VCaP (cell line): ENCODE data around the gene FUT3.
"Not testable (repeated sequence)": the region's sequence is repeated elsewhere in the genome, so short reads cannot be mapped to it uniquely, and the experiment has no call there.

ENCODE experiments used
- H3K27ac ChIP-seq: fragments of 450-650 bp; 2 replicates; pipeline ENCODE4 v1.5.1; 2017
- CTCF ChIP-seq: fragments of 450-650 bp; conservative IDR thresholded peaks from 2 replicates; pipeline ENCODE4 v1.5.1; 2017; ENCODE audit warnings: mild to moderate bottlenecking, moderate library complexity

The FUT3 gene

GRCh38 chr19:5880196-5880595, 28.9 kb upstream of the FUT3 start:
- no peak for TF ChIP-seq CTCF
- H3K27ac ChIP-seq: no peak overlapping the region

DNA sequence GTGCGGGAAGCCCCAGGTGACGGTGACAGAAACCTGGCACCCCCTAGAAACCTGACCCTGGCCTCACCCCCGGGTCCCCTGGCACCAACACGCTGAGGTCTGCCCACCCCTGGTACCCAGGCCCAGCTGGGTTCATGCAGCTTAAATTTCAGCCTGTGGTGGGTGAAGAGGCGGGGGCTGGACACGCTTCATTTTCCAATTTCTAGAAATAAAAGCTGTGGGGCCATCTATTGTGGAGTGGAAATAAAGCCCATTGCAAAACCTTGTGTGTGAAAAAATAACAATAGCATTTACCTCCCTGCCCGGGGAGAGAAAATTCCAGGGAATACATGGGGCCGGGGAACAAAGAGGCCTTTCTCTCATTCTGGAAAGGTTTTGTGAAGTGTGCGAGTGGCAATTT, 26.6 kb upstream of the FUT3 start:
- H3K27ac ChIP-seq: no peak overlapping the region
- no peak for TF ChIP-seq CTCF

DNA sequence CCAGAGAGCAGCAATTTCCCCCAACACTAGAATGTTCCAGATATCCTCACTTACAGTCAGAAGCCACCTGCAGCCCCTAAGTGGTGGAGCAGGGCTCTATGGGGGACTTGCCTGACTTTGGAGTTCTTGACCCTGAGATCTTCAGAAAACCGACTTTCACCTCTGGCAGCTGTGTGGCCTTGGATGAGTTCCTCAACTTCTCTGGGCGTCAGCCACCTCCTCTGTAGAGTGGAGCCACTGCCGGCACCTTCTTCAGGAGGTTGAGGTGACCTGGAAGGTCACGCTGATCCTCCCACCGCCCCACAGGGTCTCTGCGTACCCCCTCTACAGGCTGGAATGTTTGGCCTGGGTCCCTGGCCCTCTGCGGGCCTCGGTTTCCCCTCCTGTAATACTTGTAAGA, 26.2 kb upstream of the FUT3 start:
- TF ChIP-seq CTCF: no peak
- H3K27ac ChIP-seq: no peak overlapping the region

GRCh38 chr19:5874496-5874895, 23.2 kb upstream of the FUT3 start:
- not testable (repeated sequence) for H3K27ac ChIP-seq

DNA sequence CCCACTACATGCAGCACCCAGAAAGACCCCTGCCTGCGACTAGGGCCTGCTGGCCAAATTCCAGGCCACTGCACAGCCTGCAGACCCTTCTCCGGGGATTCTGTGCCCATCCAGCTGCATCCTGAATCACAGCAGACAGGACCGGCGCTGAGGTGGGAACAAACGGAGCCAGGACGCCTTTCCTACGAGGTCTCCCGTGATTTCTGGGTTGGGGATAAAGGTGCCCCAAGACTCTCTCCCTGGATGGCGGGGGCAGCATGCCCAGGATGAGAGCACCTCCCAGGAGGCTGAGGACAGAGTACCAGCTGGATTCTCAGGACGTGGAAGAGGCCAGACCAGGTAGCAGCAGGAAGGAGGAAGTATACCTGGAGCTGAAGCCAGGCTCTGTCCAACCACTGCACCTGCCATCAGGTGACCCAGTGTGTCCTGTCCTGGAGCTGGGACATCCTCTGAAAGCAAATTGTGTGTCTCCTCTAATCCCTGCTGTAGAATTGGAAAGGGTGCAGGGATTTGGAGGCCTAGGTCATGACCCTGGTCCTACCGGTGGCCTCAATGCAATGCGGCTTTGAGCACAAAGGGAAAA, 22.5 kb upstream of the FUT3 start:
- no peak for TF ChIP-seq CTCF
- H3K27ac ChIP-seq: no peak overlapping the region

- no peak overlapping the region for H3K27ac ChIP-seq
- TF ChIP-seq CTCF: no peak
Observed at GRCh38 chr19:5870986-5871394, 19.7 kb upstream of the FUT3 start.

DNA sequence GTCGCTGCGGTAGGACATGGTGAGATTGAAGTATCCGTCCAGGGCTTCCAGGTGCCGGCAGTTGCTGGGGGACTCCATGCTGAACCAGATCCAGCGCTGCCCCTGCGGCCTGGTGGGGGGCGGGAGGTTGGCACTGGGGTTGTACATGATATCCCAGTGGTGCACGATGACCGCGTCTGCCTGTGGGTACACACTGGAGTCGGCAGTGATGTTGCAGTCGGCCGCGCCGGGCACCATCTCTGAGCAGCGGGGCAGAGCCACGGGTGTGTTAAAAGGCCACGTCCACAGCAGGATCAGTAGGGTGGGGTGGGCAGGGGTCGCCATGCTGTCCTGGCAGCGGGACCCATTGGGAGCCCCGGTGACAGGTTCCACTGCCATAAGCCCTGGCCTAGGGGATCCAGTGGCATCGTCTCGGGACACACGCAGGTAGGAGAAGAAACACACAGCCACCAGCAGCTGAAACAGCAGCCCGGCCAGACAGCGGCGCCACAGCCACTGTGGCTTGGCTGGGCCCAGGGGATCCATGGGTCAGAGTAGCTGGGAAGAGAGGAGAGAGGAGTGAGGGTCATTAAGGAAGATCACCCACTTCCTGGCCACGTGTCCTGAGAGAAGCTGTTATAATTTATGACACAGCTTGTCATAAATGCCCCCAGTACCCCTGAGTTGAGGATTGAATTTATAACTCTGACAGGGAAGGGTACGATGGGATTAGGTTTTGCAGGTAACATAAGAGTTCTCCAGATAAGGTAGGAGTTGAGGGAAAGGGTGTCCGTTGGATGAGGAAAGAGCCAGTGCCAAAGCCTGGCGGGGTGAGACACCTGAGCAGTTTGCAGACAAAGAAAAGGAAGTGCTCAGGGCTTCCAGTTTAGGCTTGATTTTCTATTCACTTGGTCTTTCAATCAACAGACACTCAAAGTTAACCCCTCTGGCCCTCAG, 16.2 kb upstream of the FUT3 start:
- TF ChIP-seq CTCF: no peak
- no peak overlapping the region for H3K27ac ChIP-seq

GRCh38 chr19:5865772-5866171, 14.5 kb upstream of the FUT3 start:
- H3K27ac ChIP-seq: no peak overlapping the region
- no peak for TF ChIP-seq CTCF
